GM21381 (cell line): ENCODE data around the gene MESD.

ENCODE experiments used
- ATAC-seq: cut with Tn5 transposase; IDR thresholded peaks from one replicate; pipeline ENCODE4 v1.9.1; 2021; ENCODE audit warnings: mild to moderate bottlenecking, moderate library complexity; ENCODE audit not compliant: unreplicated experiment

The MESD gene

GRCh38 chr15:80911821-80912220 lies 77.8 kb downstream of the MESD start:
- ATAC-seq: no peak

GRCh38 chr15:80906159-80906766 lies 83.4 kb downstream of the MESD start:
- ATAC-seq: no peak

- ATAC-seq: no peak
These were observed 84.6 kb downstream of the MESD start for GRCh38 chr15:80904998-80905397.

GRCh38 chr15:80902298-80902801 lies 87.3 kb downstream of the MESD start:
- no peak for ATAC-seq

GRCh38 chr15:80898040-80898439 lies 91.6 kb downstream of the MESD start:
- ATAC-seq: no peak
